NCI-H2196 (cell line): Measurements from ENCODE around the gene TRABD2B.

Experiments
- DNase-seq: peaks from one replicate; lab custom pipeline; 2025; ENCODE audit not compliant: unreplicated experiment; lab: John Stamatoyannopoulos, UW

TRABD2B gene

DNA sequence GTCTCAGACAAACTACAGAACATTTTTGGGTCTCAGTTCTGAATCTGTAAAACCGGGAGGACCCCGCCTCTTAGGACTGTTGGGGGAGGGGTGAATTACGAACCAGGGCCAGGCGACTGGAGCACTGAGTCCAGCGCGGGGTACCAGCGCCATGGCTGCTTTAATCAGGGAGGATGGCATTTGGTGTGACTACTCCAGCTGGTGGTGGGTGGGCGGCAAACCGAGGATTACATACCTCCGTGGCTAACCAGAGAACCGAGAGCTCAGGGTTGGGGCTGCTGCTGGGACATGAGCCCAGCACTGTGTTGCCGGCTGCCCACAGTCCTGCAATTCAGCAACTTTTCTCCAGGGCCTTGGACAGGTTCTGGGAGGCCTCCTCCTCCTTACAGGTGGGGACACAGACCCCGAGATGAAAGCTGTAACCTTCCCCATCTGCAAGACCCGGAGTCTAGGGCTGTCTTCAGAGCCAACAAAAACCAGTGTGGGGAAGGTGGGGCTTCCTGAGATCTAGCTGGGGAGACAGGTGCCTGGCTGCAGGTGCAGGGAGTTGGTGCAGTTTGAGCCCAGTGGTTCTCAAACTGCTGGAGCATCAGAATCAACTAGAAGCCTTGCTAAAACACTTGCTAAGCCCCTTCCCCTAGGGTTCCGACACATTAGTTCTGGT lies 285.9 kb downstream of the TRABD2B start:
- no peak for DNase-seq
